ENCODE results near the gene ROM1. TPM values are rescaled to one million over a fixed set of nuclear protein-coding genes. Genes with fewer than 3 reads are reported as not detected.
A peak's percentile ranks its signal among the peaks of the same experiment; 100 is the strongest.

Gene ROM1
- total and polyA plus RNA-seq, 2 donors (not counting 3 experiments of a cell fraction or from before 2014, with no cell fraction given): 5.3 to 8.8 TPM

DNA sequence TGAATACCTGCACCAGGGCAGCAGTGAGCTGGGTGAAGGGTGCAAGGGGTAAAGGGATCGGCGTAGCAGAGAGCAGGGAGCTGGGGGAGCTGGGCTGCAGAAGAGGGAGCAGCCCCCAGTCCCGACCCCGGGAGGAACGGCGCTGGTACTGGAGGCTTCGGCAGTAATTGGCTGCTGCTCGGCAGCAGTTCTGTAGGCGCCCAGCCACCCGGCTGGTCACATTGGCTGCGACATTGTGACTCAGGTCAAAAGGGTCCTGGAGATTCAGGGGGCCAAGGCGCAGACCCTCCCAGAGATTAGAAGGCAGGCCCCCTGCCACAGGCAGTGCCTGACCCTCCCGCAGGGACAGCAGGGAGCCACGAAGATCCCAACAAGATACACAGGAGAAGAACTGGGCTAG lies 37.2 kb upstream of the ROM1 start:
- POLR2A ChIA-PET: interaction anchor here (5.7 kb wide), 1 partner anchor 16 kb away, joined by 75 read pairs; the partner anchor contains the start of gene TUT1
- TF ChIP-seq, protein P1, sequence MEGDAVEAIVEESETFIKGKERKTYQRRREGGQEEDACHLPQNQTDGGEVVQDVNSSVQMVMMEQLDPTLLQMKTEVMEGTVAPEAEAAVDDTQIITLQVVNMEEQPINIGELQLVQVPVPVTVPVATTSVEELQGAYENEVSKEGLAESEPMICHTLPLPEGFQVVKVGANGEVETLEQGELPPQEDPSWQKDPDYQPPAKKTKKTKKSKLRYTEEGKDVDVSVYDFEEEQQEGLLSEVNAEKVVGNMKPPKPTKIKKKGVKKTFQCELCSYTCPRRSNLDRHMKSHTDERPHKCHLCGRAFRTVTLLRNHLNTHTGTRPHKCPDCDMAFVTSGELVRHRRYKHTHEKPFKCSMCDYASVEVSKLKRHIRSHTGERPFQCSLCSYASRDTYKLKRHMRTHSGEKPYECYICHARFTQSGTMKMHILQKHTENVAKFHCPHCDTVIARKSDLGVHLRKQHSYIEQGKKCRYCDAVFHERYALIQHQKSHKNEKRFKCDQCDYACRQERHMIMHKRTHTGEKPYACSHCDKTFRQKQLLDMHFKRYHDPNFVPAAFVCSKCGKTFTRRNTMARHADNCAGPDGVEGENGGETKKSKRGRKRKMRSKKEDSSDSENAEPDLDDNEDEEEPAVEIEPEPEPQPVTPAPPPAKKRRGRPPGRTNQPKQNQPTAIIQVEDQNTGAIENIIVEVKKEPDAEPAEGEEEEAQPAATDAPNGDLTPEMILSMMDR (IDR thresholded peaks at IDR 0.05; ENCODE audit: extremely low read depth in 1 of 2, insufficient read depth in 1 of 2, low read depth in 1 of 2, low read length in 2 of 2): no peak
- no peak for TF ChIP-seq POLR2A (IDR thresholded peaks at IDR 0.05; ENCODE audit: low read depth, low read length)
- TF ChIP-seq JUN (IDR thresholded peaks at IDR 0.05; ENCODE audit: borderline replicate concordance, insufficient read depth, insufficient read length, low read depth): no peak
- no peak for TF ChIP-seq FOS (IDR thresholded peaks at IDR 0.05; ENCODE audit: borderline replicate concordance, insufficient read depth, low read length)
- TF ChIP-seq GATA2 (IDR thresholded peaks at IDR 0.05; ENCODE audit: insufficient read depth, insufficient read length, low read depth, low read length): no peak
- no peak for TF ChIP-seq MYC (IDR thresholded peaks at IDR 0.05; ENCODE audit: low read depth, low read length)
- no peak for TF ChIP-seq EZH2 (IDR thresholded peaks at IDR 0.05; ENCODE audit: borderline replicate concordance, low read depth, low read length, severe bottlenecking)
- TF ChIP-seq POLR2AphosphoS5 (IDR thresholded peaks at IDR 0.05; ENCODE audit: insufficient read depth, low read depth, low read length): no peak
- TF ChIP-seq, protein P2, sequence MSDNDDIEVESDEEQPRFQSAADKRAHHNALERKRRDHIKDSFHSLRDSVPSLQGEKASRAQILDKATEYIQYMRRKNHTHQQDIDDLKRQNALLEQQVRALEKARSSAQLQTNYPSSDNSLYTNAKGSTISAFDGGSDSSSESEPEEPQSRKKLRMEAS (IDR thresholded peaks at IDR 0.05; ENCODE audit: insufficient read depth, insufficient read length): no peak
- peaks cover 48% of the 10 kb centered on the region for H3K79me2 ChIP-seq (ENCODE audit: control insufficient read depth, insufficient read depth, low read length)

More for the DNA sequence above, 37.2 kb upstream of the ROM1 start:
- no peaks in the 10 kb centered on the region for H3K9me3 ChIP-seq (replicated peaks; ENCODE audit: control insufficient read depth, insufficient read depth, low read length)
- intact Hi-C loops (cut with micrococcal nuclease) (no loop called here), dilution Hi-C loops (cut with MboI; ENCODE audit: extremely low pct_ligation_motif_present, low sequenced_read_pairs) (no loop called here)
- FAIRE-seq: no peak
- peaks cover 8 to 12% of the 10 kb centered on the region in 2 experiments for H3K36me3 ChIP-seq (ENCODE audit: control insufficient read depth in 2 of 2, extremely low read depth in 1 of 2, insufficient read depth in 2 of 2, low read length in 2 of 2)
- no peak overlapping the region for H2AFZ ChIP-seq (ENCODE audit: low read depth, low read length)
- no peaks in the 10 kb centered on the region for H4K20me1 ChIP-seq (replicated peaks; ENCODE audit: control insufficient read depth, extremely low read depth, insufficient read depth, low read length)
- peak overlapping the region in 2 of 3 experiments; percentile 50 to 73 for H3K4me3 ChIP-seq (replicated peaks in 1 of 3; ENCODE audit: insufficient read depth in 1 of 3, low read depth in 1 of 3, low read length in 3 of 3)
- CTCF ChIA-PET: interaction anchor here (0.8 to 2.8 kb wide), 4 partner anchors 13 to 151 kb away, joined by 3 to 17 read pairs (median 6); partner anchors contain the start of gene TUT1
- DNase-seq (ENCODE audit: low read depth, low spot score): no peak
- H3K9ac ChIP-seq (replicated peaks; ENCODE audit: extremely low read depth, insufficient read depth, low read length): peak overlapping the region; percentile 93
- H3K9me1 ChIP-seq (replicated peaks; ENCODE audit: control insufficient read depth, extremely low read depth, insufficient read depth, low read length): no peaks in the 10 kb centered on the region
- no TSS peak for BruUV-seq (replicated peaks)
- H3K27ac ChIP-seq (ENCODE audit: insufficient read depth, low read depth, low read length): peak overlapping the region; percentile 99
- H3K4me1 ChIP-seq (ENCODE audit: control insufficient read depth, extremely low read depth, insufficient read depth, low read length): peaks cover 57% of the 10 kb centered on the region
- H3K4me2 ChIP-seq (ENCODE audit: insufficient read depth, low read length): peak overlapping the region; percentile 62
- H3K27me3 ChIP-seq (ENCODE audit: control insufficient read depth in 2 of 2, insufficient read depth in 2 of 2, low read length in 2 of 2): no peaks in the 10 kb centered on the region

All from endothelial cell of umbilical vein (primary cell).